HCT116 (cell line): ENCODE measurements around the gene TAS2R39. TPM values are rescaled to one million over a fixed set of nuclear protein-coding genes. Genes with fewer than 3 reads are reported as not detected.

Experiments
- ATAC-seq: fragments of 200-7000 bp; cut with Tn5 transposase; 2 replicates; pipeline ENCODE4 v1.9.1; 2020; ENCODE audit warnings: mild to moderate bottlenecking, moderate library complexity
- BruUV-seq: library from RNA; stranded (reverse); fragments of 400-500 nt; replicated peaks from 2 replicates; lab custom pipeline; 2021; lab: Mats Ljungman, UMichigan
- CTCF ChIA-PET: fragments of 300-600 bp; sonication (Branson Sonifier 250); formaldehyde crosslinking; loops from one replicate; lab custom pipeline; 2021; ENCODE audit warnings: antibody characterized with exemption; lab: Charles Lee
- POLR2A ChIA-PET: fragments of 300-600, 350-600 bp; sonication (Branson Sonifier 250); formaldehyde crosslinking; loops from one replicate; lab custom pipeline; 2021; ENCODE audit warnings: antibody characterized with exemption; lab: Charles Lee
- RAD21 ChIA-PET, 2 experiments: fragments of 300-600 bp; sonication (Branson Sonifier 250); formaldehyde crosslinking; loops; one replicate each; lab custom pipeline; 2023; ENCODE audit warnings: low total read pairs in 2 of 2; ENCODE audit not compliant: uncharacterized antibody in 2 of 2, unreplicated experiment in 2 of 2, low non-redundant PET in 1 of 2; lab: Charles Lee
- DNase-seq: peaks from one replicate; pipeline ENCODE4 v3.0.0-alpha.2; 2010; ENCODE audit warnings: low read depth, low spot score
- H2AFZ ChIP-seq: fragments of 200-600 bp; shearing (Covaris generic), sonication (generic); 2 replicates; pipeline ENCODE4 v1.6.1; 2017; ENCODE audit warnings: low read depth, mixed run types, mixed read lengths, antibody characterized with exemption, low read length; ENCODE audit not compliant: poor library complexity, severe bottlenecking
- H3K27ac ChIP-seq: 2 replicates; pipeline ENCODE4 v1.5.1; 2012; ENCODE audit warnings: low read depth, low read length
- H3K27me3 ChIP-seq: fragments of 200-600 bp; sonication (generic); 2 replicates; pipeline ENCODE4 v1.6.1; 2016; ENCODE audit warnings: mixed run types, low read length, mixed read lengths; ENCODE audit not compliant: insufficient read depth
- H3K36me3 ChIP-seq, 2 experiments: fragments of 200-500 bp in 1 of 2; fragments of 200-600 bp in 1 of 2; sonication (Bioruptor generic) in 1 of 2; sonication (generic) in 1 of 2; 2 replicates each; pipeline versions ENCODE4 v1.5.1 to v1.6.1; 2014 to 2016; ENCODE audit warnings: low read length in 2 of 2, inconsistent platforms in 1 of 2, mixed read lengths in 1 of 2, mixed run types in 1 of 2; ENCODE audit not compliant: insufficient read depth in 2 of 2, control insufficient read depth in 1 of 2
- H3K4me1 ChIP-seq, 2 experiments: fragments of 200-600 bp in 1 of 2; sonication (generic) in 1 of 2; 2 replicates each; pipeline versions ENCODE4 v1.5.1 to v1.6.1; 2012 to 2017; ENCODE audit warnings: low read length in 2 of 2, inconsistent platforms in 1 of 2, mild to moderate bottlenecking in 1 of 2, mixed read lengths in 1 of 2, mixed run types in 1 of 2, moderate library complexity in 1 of 2; ENCODE audit not compliant: insufficient read depth in 2 of 2, control insufficient read depth in 1 of 2
- H3K4me2 ChIP-seq: fragments of 200-600 bp; sonication (generic); 2 replicates; pipeline ENCODE4 v1.6.1; 2017; ENCODE audit warnings: mixed run types, low read length, mixed read lengths
- H3K4me3 ChIP-seq, 2 experiments: fragments of 200-600 bp in 1 of 2; sonication (generic) in 1 of 2; replicated peaks in 1 of 2; 2 replicates each; pipeline ENCODE4 v1.5.1; 2011 to 2016; ENCODE audit warnings: low read length in 2 of 2, control low read depth in 1 of 2, low read depth in 1 of 2, mild to moderate bottlenecking in 1 of 2, mixed read lengths in 1 of 2, mixed run types in 1 of 2
- H3K79me2 ChIP-seq: fragments of 200-600 bp; sonication (generic); 2 replicates; pipeline ENCODE4 v1.6.1; 2017; ENCODE audit warnings: mild to moderate bottlenecking, mixed run types, low read length, moderate library complexity, mixed read lengths; ENCODE audit not compliant: insufficient read depth
- H3K9ac ChIP-seq: fragments of 200-600 bp; sonication (generic); 2 replicates; pipeline ENCODE4 v1.6.1; 2016; ENCODE audit warnings: low read length, mixed read lengths
- H3K9me2 ChIP-seq: fragments of 200-600 bp; sonication (generic), shearing (Covaris generic); 2 replicates; pipeline ENCODE4 v1.6.1; 2017; ENCODE audit warnings: mixed run types, mild to moderate bottlenecking, moderate library complexity; ENCODE audit not compliant: insufficient read depth
- H3K9me3 ChIP-seq, 2 experiments: fragments of 200-500 bp in 1 of 2; fragments of 200-600 bp in 1 of 2; sonication (Bioruptor generic) in 1 of 2; sonication (generic) in 1 of 2; 2 replicates each; pipeline ENCODE4 v1.6.1; 2014 to 2017; ENCODE audit warnings: low read length in 2 of 2, mixed read lengths in 2 of 2, inconsistent platforms in 1 of 2, low read depth in 1 of 2, mild to moderate bottlenecking in 1 of 2, mixed run types in 1 of 2, moderate library complexity in 1 of 2; ENCODE audit not compliant: control insufficient read depth in 1 of 2, insufficient read depth in 1 of 2
- H4K20me1 ChIP-seq: fragments of 200-600 bp; sonication (generic), shearing (Covaris generic); 2 replicates; pipeline ENCODE4 v1.6.1; 2017; ENCODE audit warnings: mixed run types, mild to moderate bottlenecking, moderate library complexity; ENCODE audit not compliant: insufficient read depth
- CTCF ChIP-seq, 3 experiments: fragments of 200-600 bp in 1 of 3; sonication (generic) in 1 of 3; IDR thresholded peaks in 2 of 3; conservative IDR thresholded peaks in 1 of 3; 2 replicates each; pipeline ENCODE4 v1.5.1; 2012 to 2017; ENCODE audit warnings: low read depth in 2 of 3, low read length in 2 of 3, antibody characterized with exemption in 1 of 3, borderline replicate concordance in 1 of 3, control low read depth in 1 of 3, mild to moderate bottlenecking in 1 of 3, mixed read lengths in 1 of 3, mixed run types in 1 of 3, moderate library complexity in 1 of 3; ENCODE audit not compliant: insufficient read depth in 1 of 3
- EZH2 ChIP-seq: fragments of 200-600 bp; sonication (generic); IDR thresholded peaks from 2 replicates; pipeline ENCODE4 v1.6.1; 2017; ENCODE audit warnings: antibody characterized with exemption, mixed run types
- EZH2phosphoT487 ChIP-seq: fragments of 200-600 bp; IDR thresholded peaks from 2 replicates; pipeline ENCODE4 v1.6.1; 2018; ENCODE audit warnings: antibody characterized with exemption, borderline replicate concordance
- JUND ChIP-seq: IDR thresholded peaks from 2 replicates; pipeline ENCODE4 v1.6.1; 2012
- POLR2AphosphoS5 ChIP-seq: IDR thresholded peaks from 2 replicates; pipeline ENCODE4 v1.6.1; 2011; ENCODE audit warnings: mild to moderate bottlenecking, low read depth, low read length, moderate library complexity
- SP1 ChIP-seq: IDR thresholded peaks from 2 replicates; pipeline ENCODE4 v1.6.1; 2012; ENCODE audit warnings: low read depth
- intact Hi-C: fragments of 100-400 bp; cut with micrococcal nuclease; formaldehyde crosslinking; loops from 2 replicates; pipeline ENCODE4 v1.10.0; 2022
- total RNA-seq: library from RNA; stranded (reverse); gene quantifications from one replicate; pipeline ENCODE4 v1.2.1, GENCODE V29; 2021; ENCODE audit not compliant: unreplicated experiment

Gene TAS2R39
- total RNA-seq, 1 experiment from 2014 or later: not detected

GRCh38 chr7:143227806-143228205, 44.6 kb downstream of the TAS2R39 start (continued):
- TF ChIP-seq CTCF (IDR thresholded peaks at IDR 0.05 in 2 of 3, conservative IDR thresholded peaks at IDR 0.05 in 1 of 3; ENCODE audit: borderline replicate concordance in 1 of 3, insufficient read depth in 1 of 3, low read depth in 2 of 3, low read length in 2 of 3) (no peak), JUND (no peak)

GRCh38 chr7:143229054-143229790, 46.0 kb downstream of the TAS2R39 start:
- ATAC-seq (no peak), DNase-seq (no peak)
- Histone ChIP-seq H3K9me2 (no peaks in the 10 kb centered on the region), H3K9ac (no peak overlapping the region), H3K79me2 (no peaks in the 10 kb centered on the region), H3K36me3 (no peaks in the 10 kb centered on the region), H3K27ac (no peak overlapping the region), H4K20me1 (no peaks in the 10 kb centered on the region), H3K4me1 (no peaks in the 10 kb centered on the region), H3K27me3 (peaks cover 5% of the 10 kb centered on the region; the same call in 1 of the 2 replicates), H3K9me3 (no peaks in the 10 kb centered on the region; a peak in 1 of 4 replicates), H2AFZ (no peak overlapping the region), H3K4me2 (no peak overlapping the region), H3K4me3 (no peak overlapping the region)
- TF ChIP-seq EZH2phosphoT487 (no peak), SP1 (no peak), POLR2AphosphoS5 (no peak), EZH2 (no peak)
- BruUV-seq: no TSS peak
- CTCF ChIA-PET: interaction anchor here (0.8 kb wide), 1 partner anchor 14 kb away, joined by 4 read pairs; no protein-coding TSS in a partner anchor
- RAD21 ChIA-PET: no interaction called here
- intact Hi-C loops: no loop called here
- POLR2A ChIA-PET: no interaction called here
